GM18951 (cell line): Measurements from ENCODE around the gene CDYL2.

Source experiments
- POLR2A ChIP-seq: IDR thresholded peaks from 4 replicates; pipeline ENCODE4 v1.6.1; 2011; ENCODE audit warnings: mild to moderate bottlenecking; ENCODE audit not compliant: insufficient read length, insufficient read depth; ENCODE audit errors: extremely low read depth
- in situ Hi-C: fragments of 300-500 bp; cut with MboI; formaldehyde crosslinking; loops from one replicate; pipeline ENCODE4 v1.12.0; 2022; ENCODE audit warnings: low sequenced_read_pairs, mixed read lengths, inconsistent platforms; ENCODE audit not compliant: unreplicated experiment

The CDYL2 gene

DNA sequence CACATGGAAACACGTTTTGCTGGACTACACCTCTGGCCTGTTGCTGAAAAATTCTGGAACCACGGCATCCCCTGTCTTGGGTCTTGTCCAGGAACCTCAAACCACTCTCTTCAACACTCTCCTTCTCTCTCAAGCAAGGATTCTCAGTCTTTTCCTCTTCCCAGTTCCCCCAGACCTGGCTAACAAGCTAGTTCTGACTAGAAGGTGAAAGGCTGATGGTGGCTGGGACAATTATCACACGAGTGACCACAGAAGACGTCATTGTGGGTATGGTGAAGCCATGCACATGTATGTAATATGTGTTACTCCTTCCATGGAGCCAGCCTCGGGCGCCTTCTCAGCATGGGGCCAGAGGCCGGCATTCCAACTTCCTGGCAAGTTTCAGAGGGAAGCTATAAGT lies 123.0 kb downstream of the CDYL2 start:
- in situ Hi-C loops = no loop called here
- no peak for TF ChIP-seq POLR2A

DNA sequence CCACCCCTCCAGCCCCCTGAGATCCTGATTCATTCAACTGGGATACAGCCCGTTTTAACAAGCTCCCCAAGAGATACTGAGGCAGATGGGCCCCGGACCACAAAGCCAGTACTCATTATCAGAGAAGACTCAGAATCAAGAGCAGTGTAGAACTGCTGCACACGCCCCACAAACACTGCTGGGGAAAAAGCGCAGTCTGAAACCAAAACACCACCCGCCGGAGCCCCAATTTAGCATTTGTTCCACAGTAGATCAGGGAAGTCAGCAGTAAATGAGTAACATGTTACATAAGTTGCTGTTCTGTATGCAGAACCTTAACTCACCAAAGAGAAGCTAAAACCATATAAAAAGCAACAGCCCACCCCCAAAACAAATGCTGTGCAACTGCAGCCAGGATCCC lies 123.6 kb downstream of the CDYL2 start:
- in situ Hi-C loops = no loop called here
- no peak for TF ChIP-seq POLR2A

DNA sequence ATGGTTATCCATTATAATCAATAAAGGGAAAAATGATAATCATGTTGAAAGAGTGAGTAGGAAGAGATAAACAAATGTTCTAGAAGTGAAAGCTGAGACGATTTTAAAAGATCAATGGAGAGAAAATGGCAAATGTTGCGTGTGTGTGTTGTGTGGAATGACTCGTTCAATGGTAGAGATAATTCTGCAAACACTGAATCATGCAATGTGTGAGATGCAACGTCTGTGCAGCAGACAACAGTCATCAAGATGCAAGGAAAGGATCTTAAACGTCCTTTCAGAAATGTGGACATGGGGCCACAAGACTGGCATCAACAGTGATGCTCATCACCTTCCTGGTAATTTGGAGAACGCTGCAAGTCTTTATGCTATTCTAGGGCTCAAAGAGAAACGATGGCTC lies 124.4 kb downstream of the CDYL2 start:
- no peak for TF ChIP-seq POLR2A
- in situ Hi-C loops = no loop called here

DNA sequence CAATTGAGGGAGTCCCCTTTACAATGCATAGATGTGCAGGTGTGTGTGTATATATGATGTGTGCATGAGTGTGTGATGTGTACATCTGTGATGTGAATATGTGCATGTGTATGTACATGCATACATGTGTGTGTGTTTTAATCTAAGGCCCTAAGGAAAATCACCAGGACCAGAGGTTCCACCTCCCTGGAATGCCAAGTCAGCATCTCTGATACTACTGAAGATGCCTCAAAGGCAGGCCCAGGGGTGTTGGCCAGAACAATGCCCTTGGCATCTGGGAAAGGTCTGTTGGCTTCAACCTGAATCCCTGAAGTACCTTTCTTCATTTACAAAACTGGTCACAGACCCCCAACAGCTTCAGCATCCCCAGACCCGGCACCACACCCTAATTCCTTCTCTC lies 129.5 kb downstream of the CDYL2 start:
- in situ Hi-C loops = no loop called here
- TF ChIP-seq POLR2A = no peak

DNA sequence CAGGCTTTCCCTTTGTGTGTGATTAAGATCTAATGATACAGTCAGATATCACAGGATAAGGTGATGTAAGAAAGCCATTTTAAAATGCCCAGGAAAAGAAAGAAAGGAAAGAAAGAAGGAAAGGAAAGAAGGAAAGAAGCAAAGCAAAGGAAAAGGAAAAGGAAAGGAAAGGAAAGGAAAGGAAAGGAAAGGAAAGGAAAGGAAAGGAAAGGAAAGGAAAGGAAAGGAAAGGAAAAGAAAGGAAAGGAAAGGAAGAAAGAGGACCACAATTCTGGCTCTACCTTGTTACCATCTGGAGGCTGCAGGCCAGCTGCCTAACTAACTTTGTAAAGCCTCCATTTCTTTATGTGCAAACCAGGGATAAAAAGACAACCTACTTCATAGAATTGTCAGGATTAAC lies 132.0 kb downstream of the CDYL2 start:
- in situ Hi-C loops = no loop called here
- TF ChIP-seq POLR2A = no peak

DNA sequence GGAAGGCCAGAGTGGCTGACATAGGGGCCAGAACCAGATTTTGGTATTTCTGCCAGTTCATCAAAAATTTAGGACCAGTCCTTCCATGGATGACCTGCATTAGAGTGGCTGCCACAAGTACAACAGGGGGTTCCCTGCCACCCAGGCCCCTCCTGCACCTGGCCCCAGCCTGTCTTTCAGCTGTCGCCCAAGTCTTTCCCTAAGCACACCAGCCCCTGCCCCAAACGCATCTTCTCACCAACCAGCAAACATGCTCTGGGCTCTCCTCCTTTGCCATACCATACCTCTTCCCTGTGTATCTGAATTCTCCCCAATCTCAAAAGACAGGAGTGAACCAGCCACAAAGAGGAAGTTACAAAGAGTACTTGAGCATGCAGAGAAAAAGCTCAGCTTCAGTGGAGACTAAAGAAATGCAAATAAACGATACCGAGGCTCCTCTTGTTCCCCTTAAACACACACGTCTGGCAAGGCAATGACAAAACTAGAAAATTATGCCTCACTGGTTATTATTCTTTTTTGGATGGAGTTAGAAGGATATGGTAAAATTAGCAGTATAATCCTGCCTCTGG lies 133.0 kb downstream of the CDYL2 start:
- TF ChIP-seq POLR2A = no peak
- in situ Hi-C loops = no loop called here

DNA sequence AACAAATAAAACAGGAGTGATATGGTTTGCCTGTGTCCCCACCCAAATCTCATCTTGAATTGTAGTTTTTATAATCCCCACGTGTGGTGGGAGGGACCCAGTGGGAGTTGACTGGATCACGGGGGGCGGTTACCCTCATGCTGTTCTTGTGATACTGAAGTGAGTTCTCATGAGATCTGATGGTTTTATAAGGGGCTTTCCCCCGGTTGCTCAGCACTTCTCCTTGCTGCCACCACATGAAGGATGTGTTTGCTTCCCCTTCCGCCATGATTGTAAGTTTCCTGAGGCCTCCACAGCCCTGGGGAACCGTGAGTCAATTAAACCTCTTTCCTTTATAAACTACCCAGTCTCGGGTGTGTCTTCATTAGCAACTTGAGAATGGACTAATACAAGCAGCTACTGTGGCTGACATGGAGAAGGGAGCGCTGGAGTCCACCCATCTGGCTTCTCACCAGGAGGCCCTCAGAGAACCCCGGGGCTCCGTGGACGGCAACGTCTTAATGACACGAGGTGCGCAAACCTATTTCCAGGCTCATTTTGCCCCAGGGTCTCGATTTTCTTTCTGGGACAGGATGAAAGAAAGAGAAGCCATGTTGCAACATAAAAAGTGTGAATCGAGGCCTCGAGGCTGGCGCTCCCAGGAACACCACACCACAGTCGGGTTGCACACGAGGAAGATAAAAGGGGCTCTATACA lies 134.1 kb downstream of the CDYL2 start:
- TF ChIP-seq POLR2A = no peak
- in situ Hi-C loops = no loop called here

DNA sequence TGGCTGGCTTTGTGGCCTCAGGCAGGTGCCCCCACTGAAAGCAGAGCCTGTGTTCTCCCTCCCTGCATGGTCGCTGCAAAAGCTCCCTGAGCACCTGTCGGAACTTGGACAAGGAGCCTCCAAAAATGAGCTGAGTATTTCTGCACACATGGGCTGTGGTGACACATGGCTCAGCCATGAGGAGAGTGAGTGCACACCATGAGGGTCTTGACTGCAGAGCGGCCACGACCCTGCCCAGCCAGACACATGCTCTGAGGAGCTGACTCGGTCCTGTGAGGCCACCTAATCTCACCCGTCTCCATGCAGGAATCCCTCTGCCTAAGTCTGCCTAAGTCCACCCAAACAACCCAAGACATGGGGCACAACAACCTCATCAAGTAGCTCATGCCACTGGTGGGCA lies 134.7 kb downstream of the CDYL2 start:
- in situ Hi-C loops = no loop called here
- TF ChIP-seq POLR2A = no peak

DNA sequence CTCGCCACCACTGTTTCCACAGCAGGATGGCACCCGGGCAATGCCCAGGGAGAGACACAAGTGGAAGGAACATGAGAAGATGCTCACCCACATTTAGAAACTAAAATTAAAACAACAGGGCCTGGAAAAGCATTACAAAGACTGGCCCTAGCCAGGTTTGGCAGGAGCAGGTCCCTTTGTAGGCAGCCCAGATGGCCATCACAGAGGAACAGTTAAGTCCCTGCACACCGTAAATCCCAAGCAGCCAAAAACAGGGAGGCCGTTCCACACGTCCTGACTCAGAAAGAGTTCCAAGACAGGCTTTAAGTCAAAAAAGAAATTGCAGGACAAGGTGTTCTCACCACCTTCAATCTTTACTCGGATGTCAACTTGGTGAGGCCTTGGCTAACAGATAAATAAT lies 136.5 kb downstream of the CDYL2 start:
- TF ChIP-seq POLR2A = no peak
- in situ Hi-C loops = no loop called here

DNA sequence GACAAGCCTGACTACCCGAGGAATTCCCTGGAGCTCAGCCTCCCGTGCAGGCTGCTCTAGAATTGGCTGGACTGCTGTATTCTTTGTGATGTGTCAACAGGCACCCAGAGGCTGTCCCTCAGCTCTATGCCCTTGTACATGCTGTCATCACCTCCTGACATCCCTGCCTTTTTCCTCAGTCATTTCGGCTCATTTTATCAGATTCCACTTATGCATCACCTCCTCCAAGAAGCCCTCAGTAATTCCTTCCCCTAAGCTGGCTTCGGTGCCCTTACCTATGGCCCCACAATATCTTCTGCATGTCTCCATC lies 137.2 kb downstream of the CDYL2 start:
- no peak for TF ChIP-seq POLR2A
- in situ Hi-C loops = no loop called here

DNA sequence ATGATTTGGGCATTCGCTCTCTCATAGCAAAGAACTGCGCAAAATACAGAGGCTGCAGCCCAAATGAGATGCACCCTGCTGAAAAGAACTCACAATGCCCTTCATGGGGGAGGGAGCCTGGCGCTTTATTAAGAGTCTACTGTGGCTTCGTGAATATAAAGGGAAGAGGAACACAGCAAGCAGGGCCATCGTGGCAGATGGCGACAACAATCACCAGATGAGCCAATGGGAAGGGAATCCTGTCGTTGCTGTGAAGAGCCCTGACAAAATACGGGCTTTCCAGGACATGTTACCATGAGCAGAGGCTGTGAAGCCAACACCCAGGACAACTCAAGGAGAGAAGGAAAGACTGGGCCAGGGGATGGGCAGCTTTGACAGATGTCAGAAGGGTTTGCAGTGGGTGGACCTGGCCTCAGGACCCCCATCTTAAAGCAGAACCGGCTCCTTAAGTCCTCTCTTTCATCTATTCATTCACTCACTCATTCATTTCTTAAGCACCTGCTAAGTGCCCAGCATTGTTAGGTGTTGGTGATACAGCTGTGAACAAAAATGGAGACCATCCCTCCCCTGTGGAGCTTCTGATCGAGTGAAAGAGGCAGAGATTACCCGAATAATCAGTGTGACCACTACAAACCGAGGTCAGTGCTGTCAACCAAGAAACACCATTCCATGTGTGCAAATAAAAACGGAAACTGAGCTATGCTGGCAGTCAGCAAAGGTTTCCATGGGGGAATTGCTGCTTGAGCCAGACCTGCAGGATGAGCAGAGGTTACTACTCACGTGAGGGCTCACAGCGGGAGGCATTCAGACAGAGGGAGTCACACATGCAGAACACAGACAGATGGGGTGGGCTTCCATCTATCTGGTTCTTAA lies 137.8 kb downstream of the CDYL2 start:
- in situ Hi-C loops = no loop called here
- no peak for TF ChIP-seq POLR2A

DNA sequence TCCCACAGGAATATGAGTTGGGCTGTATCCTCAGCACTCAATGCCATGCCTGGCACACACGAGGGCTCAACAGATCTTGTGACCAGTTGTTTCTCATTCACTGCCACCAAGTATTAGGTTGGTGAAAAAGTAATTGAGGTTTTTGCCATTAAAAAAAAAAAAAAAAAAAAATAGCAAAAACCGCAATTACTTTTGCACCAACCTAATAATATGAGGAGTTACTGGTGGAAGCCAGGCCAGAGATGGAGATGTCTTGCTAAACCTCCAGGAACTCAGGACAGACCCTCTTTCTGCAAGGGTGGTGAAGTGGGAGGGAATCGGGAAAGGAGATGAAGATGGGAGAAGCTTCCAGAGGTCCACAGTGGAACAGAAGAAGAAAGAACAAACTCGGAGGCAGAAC lies 139.0 kb downstream of the CDYL2 start:
- no peak for TF ChIP-seq POLR2A
- in situ Hi-C loops = no loop called here

DNA sequence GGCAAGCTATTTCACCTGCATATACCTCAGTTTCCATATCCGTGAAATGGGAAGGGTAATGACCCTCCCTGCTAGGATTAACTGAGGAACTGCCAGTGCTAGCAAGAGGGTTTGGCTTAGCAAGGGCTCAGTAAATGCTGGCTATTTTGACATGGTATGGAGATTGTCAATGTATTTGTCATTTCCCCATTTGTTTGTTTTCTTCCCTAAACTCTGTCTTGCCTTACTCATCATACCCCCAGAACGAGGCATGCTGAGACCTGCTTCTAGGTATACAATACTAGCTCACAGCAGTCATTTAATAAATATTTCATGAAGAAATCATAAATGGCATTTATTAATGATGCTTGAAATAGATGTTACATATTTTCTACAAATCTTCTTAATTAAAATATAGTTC lies 139.6 kb downstream of the CDYL2 start:
- in situ Hi-C loops = no loop called here
- no peak for TF ChIP-seq POLR2A

DNA sequence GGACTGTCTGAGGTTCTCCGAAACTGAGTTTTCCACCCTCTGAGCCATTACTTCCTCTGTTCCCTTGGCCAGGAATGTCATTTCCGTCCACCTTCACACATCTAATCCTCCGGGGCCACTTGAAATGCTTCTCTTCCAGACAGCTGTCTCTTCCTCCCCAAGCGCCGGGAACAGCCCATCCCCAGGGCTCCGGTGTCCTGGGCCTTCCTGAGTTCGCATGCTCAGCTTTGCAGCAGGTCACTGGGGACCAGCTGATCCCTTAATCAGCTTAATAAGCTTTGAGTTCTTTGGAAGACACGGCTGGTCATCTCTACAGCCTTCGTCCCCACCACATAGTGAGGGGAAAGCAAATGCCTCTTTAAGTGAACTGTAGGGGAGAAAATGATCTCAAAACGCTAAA lies 140.2 kb downstream of the CDYL2 start:
- no peak for TF ChIP-seq POLR2A
- in situ Hi-C loops = no loop called here
